ENCODE results near the gene ELL. TPM values are rescaled to one million over a fixed set of nuclear protein-coding genes. Genes with fewer than 3 reads are reported as not detected.

Gene ELL
- total RNA-seq, 2 experiments from 2014 or later: 14.1 TPM

- H3K4me3 Mint-ChIP-seq: no peak overlapping the region
- H3K36me3 Mint-ChIP-seq (ENCODE audit: low read depth): no peaks in the 10 kb centered on the region
- H3K9me3 Mint-ChIP-seq: no peaks in the 10 kb centered on the region
- peaks cover 43% of the 10 kb centered on the region for H3K4me1 Mint-ChIP-seq (ENCODE audit: low read depth)
- H3K27ac Mint-ChIP-seq: no peak overlapping the region
- DNase-seq: no peak
- CTCF ChIA-PET: no interaction called here
- intact Hi-C loops (cut with micrococcal nuclease): no loop called here
- H3K27me3 Mint-ChIP-seq (ENCODE audit: low read depth): no peaks in the 10 kb centered on the region
These were observed 8.0 kb downstream of the ELL start for GRCh38 chr19:18513868-18514267.

GRCh38 chr19:18510216-18510615 is 11.7 kb downstream of the ELL start:
- intact Hi-C loops (cut with micrococcal nuclease): no loop called here
- H3K27ac Mint-ChIP-seq: no peak overlapping the region
- no peaks in the 10 kb centered on the region for H3K9me3 Mint-ChIP-seq
- H3K27me3 Mint-ChIP-seq (ENCODE audit: low read depth): no peaks in the 10 kb centered on the region
- no peak overlapping the region for H3K4me3 Mint-ChIP-seq
- no peak for DNase-seq
- CTCF ChIA-PET: interaction anchor here (1.0 to 4.9 kb wide), 3 partner anchors 10 to 40 kb away, joined by 5 to 17 read pairs (median 5); partner anchors contain the start of gene ELL
- no peaks in the 10 kb centered on the region for H3K36me3 Mint-ChIP-seq (ENCODE audit: low read depth)
- peaks cover 49% of the 10 kb centered on the region for H3K4me1 Mint-ChIP-seq (ENCODE audit: low read depth)

GRCh38 chr19:18508585-18508984 is 13.3 kb downstream of the ELL start:
- Mint-ChIP-seq H3K27me3 (ENCODE audit: low read depth) (no peaks in the 10 kb centered on the region), H3K4me3 (no peak overlapping the region), H3K4me1 (ENCODE audit: low read depth) (peaks cover 57% of the 10 kb centered on the region), H3K9me3 (no peaks in the 10 kb centered on the region), H3K36me3 (ENCODE audit: low read depth) (no peaks in the 10 kb centered on the region), H3K27ac (no peak overlapping the region)
- DNase-seq: no peak
- intact Hi-C loops (cut with micrococcal nuclease): no loop called here
- CTCF ChIA-PET: interaction anchor here (0.7 to 4.9 kb wide), 3 partner anchors 9 to 38 kb away, joined by 3 to 17 read pairs (median 5); partner anchors contain the start of gene ELL

- CTCF ChIA-PET: interaction anchor here (0.7 to 1.5 kb wide), 3 partner anchors 9 to 26 kb away, joined by 3 read pairs; no protein-coding TSS in a partner anchor
- Mint-ChIP-seq H3K4me1 (ENCODE audit: low read depth) (peaks cover 57% of the 10 kb centered on the region), H3K4me3 (no peak overlapping the region), H3K27me3 (ENCODE audit: low read depth) (no peaks in the 10 kb centered on the region), H3K27ac (peak overlapping the region; percentile 39), H3K36me3 (ENCODE audit: low read depth) (no peaks in the 10 kb centered on the region), H3K9me3 (no peaks in the 10 kb centered on the region)
- intact Hi-C loops (cut with micrococcal nuclease): no loop called here
- no peak for DNase-seq
These were observed 14.0 kb downstream of the ELL start for GRCh38 chr19:18507727-18508440.

- H3K4me3 Mint-ChIP-seq: no peak overlapping the region
- intact Hi-C loops (cut with micrococcal nuclease): no loop called here
- DNase-seq: no peak
- H3K27me3 Mint-ChIP-seq (ENCODE audit: low read depth): no peaks in the 10 kb centered on the region
- no peaks in the 10 kb centered on the region for H3K9me3 Mint-ChIP-seq
- CTCF ChIA-PET: interaction anchor here (0.9 to 2.0 kb wide), 3 partner anchors 9 to 26 kb away, joined by 3 to 9 read pairs (median 3); no protein-coding TSS in a partner anchor
- peaks cover 58% of the 10 kb centered on the region for H3K4me1 Mint-ChIP-seq (ENCODE audit: low read depth)
- H3K36me3 Mint-ChIP-seq (ENCODE audit: low read depth): no peaks in the 10 kb centered on the region
- peak overlapping the region; percentile 39 for H3K27ac Mint-ChIP-seq
These were observed 14.7 kb downstream of the ELL start for GRCh38 chr19:18507021-18507726.

- CTCF ChIA-PET: interaction anchor here (1.0 to 2.0 kb wide), 4 partner anchors 10 to 25 kb away, joined by 3 to 9 read pairs (median 4); no protein-coding TSS in a partner anchor
- peaks cover 63% of the 10 kb centered on the region for H3K4me1 Mint-ChIP-seq (ENCODE audit: low read depth)
- H3K27me3 Mint-ChIP-seq (ENCODE audit: low read depth): no peaks in the 10 kb centered on the region
- intact Hi-C loops (cut with micrococcal nuclease): no loop called here
- H3K36me3 Mint-ChIP-seq (ENCODE audit: low read depth): no peaks in the 10 kb centered on the region
- DNase-seq: no peak
- no peak overlapping the region for H3K27ac Mint-ChIP-seq
- no peaks in the 10 kb centered on the region for H3K9me3 Mint-ChIP-seq
- no peak overlapping the region for H3K4me3 Mint-ChIP-seq
These were observed 15.6 kb downstream of the ELL start for GRCh38 chr19:18506101-18506930.

GRCh38 chr19:18504886-18505610 is 16.8 kb downstream of the ELL start:
- intact Hi-C loops (cut with micrococcal nuclease): no loop called here
- Mint-ChIP-seq H3K27me3 (ENCODE audit: low read depth) (no peaks in the 10 kb centered on the region), H3K9me3 (no peaks in the 10 kb centered on the region), H3K36me3 (ENCODE audit: low read depth) (no peaks in the 10 kb centered on the region), H3K4me3 (no peak overlapping the region), H3K4me1 (ENCODE audit: low read depth) (peaks cover 72% of the 10 kb centered on the region), H3K27ac (no peak overlapping the region)
- CTCF ChIA-PET: interaction anchor here (1.4 to 2.0 kb wide), 3 partner anchors 9 to 16 kb away, joined by 4 to 9 read pairs (median 4); no protein-coding TSS in a partner anchor
- DNase-seq: no peak

GRCh38 chr19:18503971-18504885 is 17.6 kb downstream of the ELL start:
- intact Hi-C loops (cut with micrococcal nuclease): no loop called here
- H3K36me3 Mint-ChIP-seq (ENCODE audit: low read depth): no peaks in the 10 kb centered on the region
- H3K27ac Mint-ChIP-seq: no peak overlapping the region
- H3K4me3 Mint-ChIP-seq: no peak overlapping the region
- DNase-seq: no peak
- CTCF ChIA-PET: interaction anchor here (0.6 to 1.9 kb wide), 7 partner anchors 8 to 227 kb away, joined by 3 to 4 read pairs (median 4); no protein-coding TSS in a partner anchor
- H3K4me1 Mint-ChIP-seq (ENCODE audit: low read depth): peaks cover 73% of the 10 kb centered on the region
- no peaks in the 10 kb centered on the region for H3K27me3 Mint-ChIP-seq (ENCODE audit: low read depth)
- no peaks in the 10 kb centered on the region for H3K9me3 Mint-ChIP-seq

GRCh38 chr19:18503337-18503970 is 18.4 kb downstream of the ELL start:
- intact Hi-C loops (cut with micrococcal nuclease): no loop called here
- H3K27ac Mint-ChIP-seq: no peak overlapping the region
- peaks cover 78% of the 10 kb centered on the region for H3K4me1 Mint-ChIP-seq (ENCODE audit: low read depth)
- H3K4me3 Mint-ChIP-seq: no peak overlapping the region
- CTCF ChIA-PET: interaction anchor here (0.6 to 1.9 kb wide), 7 partner anchors 13 to 226 kb away, joined by 3 to 4 read pairs (median 3); no protein-coding TSS in a partner anchor
- DNase-seq: no peak
- no peaks in the 10 kb centered on the region for H3K36me3 Mint-ChIP-seq (ENCODE audit: low read depth)
- no peaks in the 10 kb centered on the region for H3K9me3 Mint-ChIP-seq
- no peaks in the 10 kb centered on the region for H3K27me3 Mint-ChIP-seq (ENCODE audit: low read depth)

- DNase-seq: no peak
- intact Hi-C loops (cut with micrococcal nuclease): no loop called here
- no peaks in the 10 kb centered on the region for H3K36me3 Mint-ChIP-seq (ENCODE audit: low read depth)
- H3K27me3 Mint-ChIP-seq (ENCODE audit: low read depth): no peaks in the 10 kb centered on the region
- CTCF ChIA-PET: interaction anchor here (1.0 to 1.9 kb wide), 3 partner anchors 14 to 52 kb away, joined by 3 to 4 read pairs (median 4); no protein-coding TSS in a partner anchor
- peaks cover 80% of the 10 kb centered on the region for H3K4me1 Mint-ChIP-seq (ENCODE audit: low read depth)
- no peaks in the 10 kb centered on the region for H3K9me3 Mint-ChIP-seq
- H3K4me3 Mint-ChIP-seq: no peak overlapping the region
- no peak overlapping the region for H3K27ac Mint-ChIP-seq
These were observed 19.1 kb downstream of the ELL start for GRCh38 chr19:18502638-18503294.
